GM19468 (cell line): Measurements from ENCODE around the gene ORC3.

Source experiments
- ATAC-seq: cut with Tn5 transposase; IDR thresholded peaks from one replicate; pipeline ENCODE4 v1.9.1; 2021; ENCODE audit warnings: mild to moderate bottlenecking, moderate library complexity, moderate number of reproducible peaks; ENCODE audit not compliant: unreplicated experiment; ENCODE audit errors: extremely low read depth

The ORC3 gene

DNA sequence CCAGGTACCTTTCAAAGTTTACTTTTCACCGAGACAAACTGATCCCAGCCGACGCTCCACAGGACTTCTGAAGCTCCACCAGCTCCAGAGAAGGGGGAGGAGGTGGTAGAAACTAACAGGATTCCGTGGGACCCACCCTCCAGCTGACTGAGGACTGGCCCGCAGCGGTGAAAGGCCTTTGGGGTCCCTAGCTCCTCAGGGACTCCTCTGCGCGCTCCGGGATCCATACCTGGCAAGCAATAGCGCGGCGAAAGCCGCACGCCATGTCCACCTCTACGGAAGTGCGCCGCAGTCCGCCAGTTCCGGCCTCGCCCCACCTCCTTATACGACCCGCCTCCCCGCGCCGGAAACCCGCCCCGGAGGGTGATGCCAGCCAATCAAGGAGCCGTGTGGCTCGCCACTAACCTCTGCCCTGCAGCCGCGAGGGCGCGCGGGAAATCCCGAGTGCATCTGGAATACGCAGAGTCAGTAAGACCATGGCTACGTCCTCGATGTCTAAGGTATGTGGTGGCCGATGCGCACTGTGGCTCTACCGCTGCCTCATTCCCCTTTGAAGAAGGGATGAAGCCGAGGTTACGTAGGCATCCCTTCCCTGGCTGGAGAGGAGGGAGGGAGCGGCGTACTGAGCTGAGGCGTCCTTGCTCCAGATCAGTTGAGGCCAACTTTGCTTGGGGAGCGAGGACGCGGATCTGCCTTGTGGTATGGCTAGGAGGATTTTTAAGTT lies at the start of gene ORC3, which contains the start of gene RARS2:
Gene ORC3, plus strand, starts transcription at position 443 of the 724 bp plus-strand sequence. Its CDS starts 34 bp downstream, at position 477.
Gene RARS2, minus strand, starts transcription at position 295 of the 724 bp plus-strand sequence. Its CDS starts 30 bp downstream, at position 265.
- ATAC-seq, result peak; percentile 100

GRCh38 chr6:87540539-87540938 lies 49.4 kb upstream of the ORC3 start:
- no peak for ATAC-seq

- no peak for ATAC-seq
Measured at GRCh38 chr6:87541041-87541440, 48.9 kb upstream of the ORC3 start.

GRCh38 chr6:87541744-87542143 lies 48.2 kb upstream of the ORC3 start:
- no peak for ATAC-seq

GRCh38 chr6:87543696-87544473 lies 46.0 kb upstream of the ORC3 start:
- ATAC-seq, result no peak

- no peak for ATAC-seq
Measured at GRCh38 chr6:87544474-87544735, 45.5 kb upstream of the ORC3 start.

DNA sequence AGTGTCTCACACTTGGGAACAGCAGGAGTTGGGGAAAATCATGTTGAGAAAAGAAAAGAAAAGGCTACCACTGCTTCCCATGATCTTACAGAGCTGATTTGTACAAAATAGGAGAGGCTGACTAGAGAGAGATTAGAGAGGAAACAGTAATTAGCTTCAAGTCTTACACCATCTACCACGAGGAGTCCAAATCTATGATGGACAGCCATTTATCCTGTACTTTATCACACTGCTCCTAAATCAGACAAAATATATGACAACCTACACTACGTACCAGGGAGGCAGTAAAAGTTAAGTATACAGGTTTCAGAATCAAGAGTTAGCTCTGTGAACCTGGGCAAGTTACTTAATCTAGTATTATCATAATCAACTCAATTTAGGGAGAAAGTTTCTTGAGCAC lies 38.1 kb upstream of the ORC3 start:
- no peak for ATAC-seq

DNA sequence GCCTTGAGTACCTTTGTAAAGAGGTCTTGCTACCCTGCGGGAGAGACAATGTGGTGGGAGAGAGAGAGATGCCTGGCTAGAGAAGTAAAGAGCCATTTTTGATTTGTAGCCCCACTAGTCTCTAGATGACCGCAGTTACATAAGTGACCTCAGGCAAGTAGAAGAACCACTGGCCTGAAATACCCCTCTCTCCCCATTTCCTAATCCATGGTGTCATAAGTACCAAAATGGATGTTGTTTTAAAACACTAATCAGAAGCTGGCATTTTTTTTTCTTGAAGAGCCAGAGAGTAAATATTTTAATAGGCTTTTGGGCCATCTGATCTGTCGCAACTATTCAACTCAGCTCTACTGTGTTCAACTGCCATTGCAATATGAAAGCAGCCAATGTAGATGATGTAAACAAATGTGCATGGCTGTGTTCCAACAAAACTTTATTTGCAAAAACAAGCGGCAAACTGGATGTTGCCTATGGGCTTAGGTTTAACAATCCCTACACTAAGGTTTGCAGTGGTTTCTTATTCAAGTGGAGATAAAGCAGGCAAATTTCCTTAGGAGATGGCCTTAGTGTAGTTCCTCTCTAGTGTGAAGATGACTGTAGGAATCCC lies 36.7 kb upstream of the ORC3 start:
- ATAC-seq, result no peak

GRCh38 chr6:87555506-87555905 lies 34.4 kb upstream of the ORC3 start:
- no peak for ATAC-seq

DNA sequence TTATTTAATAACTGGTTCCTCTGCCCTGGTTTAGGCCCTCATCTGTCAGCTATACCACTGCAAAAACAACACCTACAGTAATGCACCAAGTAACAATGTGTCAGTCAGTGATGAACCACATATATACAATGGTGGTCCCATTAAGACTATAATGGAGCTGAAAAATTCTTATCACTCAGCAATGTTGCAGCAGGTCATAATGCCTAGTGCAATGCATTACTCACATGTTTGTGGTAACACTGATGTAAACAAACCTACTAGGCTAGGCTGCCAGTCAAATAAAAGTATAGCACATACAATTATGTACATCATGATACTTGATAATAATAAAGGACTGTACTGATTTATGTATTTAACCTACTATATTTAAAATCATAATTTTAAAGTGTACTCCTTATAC lies 31.5 kb upstream of the ORC3 start:
- no peak for ATAC-seq

DNA sequence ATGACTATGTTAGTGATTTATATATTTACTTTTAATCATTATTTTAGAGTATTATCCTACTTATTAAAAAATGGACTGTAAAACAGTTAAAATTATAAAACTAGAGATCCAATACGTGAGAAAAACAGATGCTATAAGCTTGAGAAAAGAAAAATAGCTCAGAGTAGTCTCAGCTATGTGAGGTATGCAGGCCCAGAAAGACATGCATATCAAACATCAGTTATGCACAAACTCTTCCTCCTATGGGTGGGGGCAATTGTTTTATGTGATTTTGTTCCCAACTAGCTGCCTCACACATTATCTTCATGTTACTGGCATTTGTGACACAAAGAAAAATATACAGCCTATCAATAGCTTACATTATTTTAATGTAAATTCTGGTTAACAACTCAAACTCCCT lies 28.9 kb upstream of the ORC3 start:
- no peak for ATAC-seq

DNA sequence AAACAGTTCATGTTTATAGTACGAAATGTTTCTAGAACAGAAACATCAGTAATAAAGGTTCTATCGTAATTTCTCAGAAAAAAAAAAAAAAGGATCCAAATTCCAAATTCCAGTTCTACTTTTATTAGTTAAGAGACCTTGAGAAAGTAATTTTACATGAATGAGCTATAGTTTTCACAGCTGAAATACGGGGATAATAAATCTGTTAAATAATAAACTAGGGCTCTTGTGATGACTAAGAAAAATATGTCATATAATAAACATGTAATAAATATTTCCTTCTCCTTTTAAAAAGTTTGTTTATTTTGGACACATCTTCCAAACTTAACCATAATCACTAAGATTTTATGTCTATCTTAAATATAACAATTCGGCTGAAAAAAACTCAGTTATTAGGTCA lies 17.9 kb upstream of the ORC3 start:
- no peak for ATAC-seq

DNA sequence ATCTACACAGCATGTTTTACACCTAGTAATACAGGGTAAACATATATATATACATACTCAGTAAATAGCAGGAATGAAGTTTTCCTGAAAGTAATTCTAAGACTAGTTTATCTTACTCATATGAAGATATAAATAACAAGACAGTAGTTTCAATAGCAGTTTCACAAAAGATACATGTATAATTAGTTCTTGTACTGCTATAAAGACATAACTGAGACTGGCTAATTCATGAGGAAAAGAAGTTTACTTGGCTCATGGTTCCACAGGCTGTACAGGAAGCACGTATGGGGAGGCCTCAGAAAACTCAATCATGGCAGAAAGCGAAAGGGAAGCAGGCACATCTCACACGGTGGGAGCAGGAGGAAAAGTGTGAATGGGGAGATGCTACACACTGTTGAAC lies 17.1 kb upstream of the ORC3 start:
- no peak for ATAC-seq

- no peak for ATAC-seq
Measured at GRCh38 chr6:87573307-87574024, 16.5 kb upstream of the ORC3 start.

DNA sequence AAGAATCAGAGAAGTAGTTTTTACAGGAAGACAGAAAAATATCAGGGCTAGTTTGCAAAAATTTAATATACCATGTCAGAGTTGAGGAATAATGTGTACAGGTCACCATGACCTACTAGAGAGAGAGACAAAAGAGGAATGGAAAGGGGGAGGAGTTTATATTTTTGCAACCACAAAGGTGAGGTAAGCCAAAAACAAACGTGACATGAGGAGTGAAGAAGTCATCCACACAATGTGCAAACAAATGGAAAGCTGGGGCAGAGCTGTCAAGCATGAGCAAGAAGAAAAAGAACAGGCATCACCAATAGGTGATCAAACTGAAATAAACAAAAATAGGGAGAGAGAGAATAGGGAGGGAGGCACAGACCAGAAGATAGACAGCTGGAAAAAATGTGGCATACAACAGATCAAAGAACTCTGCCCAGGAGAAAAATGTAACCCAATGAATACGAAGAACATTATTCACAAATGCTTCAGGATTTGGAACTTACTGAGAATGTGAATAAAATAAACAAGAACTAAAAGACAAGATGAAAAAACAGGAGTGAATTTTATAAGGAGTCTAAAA lies 15.6 kb upstream of the ORC3 start:
- ATAC-seq, result no peak

GRCh38 chr6:87575423-87575822 lies 14.5 kb upstream of the ORC3 start:
- no peak for ATAC-seq

GRCh38 chr6:87583822-87584221 lies 6.1 kb upstream of the ORC3 start:
- ATAC-seq, result no peak

GRCh38 chr6:87586371-87587077 lies 3.4 kb upstream of the ORC3 start:
- ATAC-seq, result no peak

GRCh38 chr6:87588756-87589407 lies 1.1 kb upstream of the ORC3 start:
- ATAC-seq, result no peak
